Lower lobe of right lung (tissue), 2 donors: ENCODE data around the gene TMOD3. TPM values are rescaled to one million over a fixed set of nuclear protein-coding genes. Genes with fewer than 3 reads are reported as not detected.

ENCODE experiments used
- ATAC-seq, 2 donors: fragments of 200-7000 bp; cut with Tn5 transposase; one replicate each; pipeline ENCODE4 v1.9.1; 2020 to 2022; ENCODE audit warnings: mild to moderate bottlenecking in 2 of 2, moderate library complexity in 2 of 2
- DNase-seq: peaks from one replicate; pipeline ENCODE4 v3.0.0-alpha.2; 2020
- H3K27ac ChIP-seq: fragments of 200-600 bp; one replicate; pipeline ENCODE4 v1.8.0; 2022
- H3K27me3 ChIP-seq: fragments of 200-600 bp; one replicate; pipeline ENCODE4 v1.8.0; 2022; ENCODE audit warnings: low read depth
- H3K36me3 ChIP-seq: fragments of 200-600 bp; one replicate; pipeline ENCODE4 v1.8.0; 2022; ENCODE audit warnings: mild to moderate bottlenecking
- H3K4me1 ChIP-seq: fragments of 200-600 bp; one replicate; pipeline ENCODE4 v1.8.0; 2022
- H3K4me3 ChIP-seq: fragments of 200-600 bp; one replicate; pipeline ENCODE4 v1.8.0; 2022; ENCODE audit warnings: mild to moderate bottlenecking
- H3K9me3 ChIP-seq: fragments of 200-600 bp; one replicate; pipeline ENCODE4 v1.8.0; 2022
- CTCF ChIP-seq: fragments of 200-600 bp; IDR thresholded peaks from one replicate; pipeline ENCODE4 v1.8.0; 2022; ENCODE audit warnings: antibody characterized with exemption, mild to moderate bottlenecking
- intact Hi-C: fragments of 100-400 bp; cut with DNase I; formaldehyde crosslinking; loops from one replicate; pipeline ENCODE4 v1.11.0; 2022
- total RNA-seq: library from RNA; stranded (reverse); fragmentation: NEBNext Ultra II Directional; extraction: Animal tissue kit (Norgen Biotek cat#: 25700); gene quantifications from one replicate; pipeline ENCODE4 v1.2.1, GENCODE V29; 2021
- donor health status: DM: no; HTN: yes; CAD: no; lungs with severe emphysema.

Gene TMOD3
- total RNA-seq, 1 donor from 2014 or later = 73.7 TPM

DNA sequence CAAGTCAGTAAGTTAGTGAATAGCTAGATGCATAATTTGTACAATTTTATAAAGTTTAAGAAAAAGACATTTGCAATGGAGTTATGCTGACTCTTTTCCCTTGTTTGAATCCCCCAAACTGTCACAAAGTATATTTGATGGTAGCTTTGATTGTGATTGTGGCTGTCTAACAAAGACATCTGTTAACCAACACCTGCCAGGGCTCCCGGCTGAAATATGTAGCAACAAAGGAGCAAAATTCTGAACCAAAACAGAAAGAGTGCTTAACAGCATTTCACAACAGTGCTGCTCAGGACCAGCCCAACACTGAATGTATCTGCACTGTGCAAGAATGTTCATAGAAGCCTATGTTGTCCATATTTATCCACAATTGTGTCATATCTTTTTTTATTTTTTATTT is 102.7 kb downstream of the TMOD3 start:
- H3K4me3 ChIP-seq = no peak overlapping the region
- ATAC-seq = no peak

GRCh38 chr15:51935466-51936104 is 106.1 kb downstream of the TMOD3 start:
- Histone ChIP-seq H3K4me1 (no peaks in the 10 kb centered on the region), H3K4me3 (no peak overlapping the region), H3K9me3 (no peaks in the 10 kb centered on the region), H3K27me3 (no peaks in the 10 kb centered on the region), H3K36me3 (peaks cover 61% of the 10 kb centered on the region), H3K27ac (no peak overlapping the region)
- intact Hi-C loops = no loop called here
- DNase-seq (no peak), ATAC-seq (no peak)
- TF ChIP-seq CTCF = no peak

More for the DNA sequence above, 102.7 kb downstream of the TMOD3 start:
- Histone ChIP-seq H3K9me3 (no peaks in the 10 kb centered on the region), H3K36me3 (peaks cover 60% of the 10 kb centered on the region), H3K27ac (no peak overlapping the region), H3K4me1 (no peaks in the 10 kb centered on the region), H3K27me3 (no peaks in the 10 kb centered on the region)
- DNase-seq = no peak
- intact Hi-C loops = no loop called here
- TF ChIP-seq CTCF = no peak

DNA sequence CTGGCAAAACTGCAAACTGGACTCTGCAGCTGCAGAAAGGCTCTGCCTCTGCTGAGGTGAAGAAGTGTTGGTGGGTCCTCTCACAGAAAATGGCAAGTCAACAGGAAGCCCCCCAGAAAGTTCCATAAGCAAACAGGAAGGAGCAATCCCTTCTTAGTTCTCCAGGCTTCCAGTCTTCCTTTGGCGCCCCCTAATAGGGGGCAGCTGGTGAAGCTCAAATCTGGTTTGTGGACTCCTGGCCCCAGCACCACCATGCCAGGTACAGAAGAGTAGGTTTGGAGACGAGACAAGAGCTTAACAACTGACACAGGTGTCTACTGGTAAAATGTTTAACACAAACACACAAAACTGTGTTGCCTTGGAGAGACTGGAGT is 106.6 kb downstream of the TMOD3 start:
- H3K36me3 ChIP-seq = peaks cover 61% of the 10 kb centered on the region
- ATAC-seq = no peak

DNA sequence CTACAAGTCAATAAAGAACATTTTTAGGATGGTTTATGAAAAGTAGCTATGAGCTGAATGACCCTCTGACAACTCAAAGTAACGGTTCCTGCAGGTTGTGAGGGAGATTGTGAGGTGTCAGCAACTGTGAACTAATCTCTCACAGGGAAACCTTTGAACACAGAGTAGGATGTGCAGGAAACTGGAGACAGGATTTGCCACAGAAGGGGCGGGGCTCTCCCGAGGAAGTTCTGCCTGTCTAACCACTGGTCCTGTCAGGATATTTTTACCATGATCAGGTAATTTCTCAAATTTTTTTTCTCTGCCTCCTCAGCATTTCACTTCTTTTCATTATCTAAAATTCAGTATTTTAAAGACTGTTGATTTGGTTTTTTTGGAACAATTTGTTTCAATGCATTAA is 108.8 kb downstream of the TMOD3 start:
- Histone ChIP-seq H3K4me1 (no peaks in the 10 kb centered on the region), H3K27me3 (no peaks in the 10 kb centered on the region), H3K4me3 (no peak overlapping the region), H3K9me3 (no peaks in the 10 kb centered on the region), H3K36me3 (peaks cover 64% of the 10 kb centered on the region), H3K27ac (no peak overlapping the region)
- DNase-seq (no peak), ATAC-seq (no peak)
- intact Hi-C loops = no loop called here
- no peak for TF ChIP-seq CTCF

More for the DNA sequence above, 106.6 kb downstream of the TMOD3 start:
- Histone ChIP-seq H3K9me3 (no peaks in the 10 kb centered on the region), H3K27ac (no peak overlapping the region), H3K4me3 (no peak overlapping the region), H3K4me1 (no peaks in the 10 kb centered on the region), H3K27me3 (no peaks in the 10 kb centered on the region)
- DNase-seq = no peak
- intact Hi-C loops = no loop called here
- no peak for TF ChIP-seq CTCF

GRCh38 chr15:51939216-51939615 is 109.8 kb downstream of the TMOD3 start:
- intact Hi-C loops = no loop called here

More at GRCh38 chr15:51939216-51939615, 109.8 kb downstream of the TMOD3 start:
- Histone ChIP-seq H3K27ac (no peak overlapping the region), H3K9me3 (no peaks in the 10 kb centered on the region), H3K4me3 (no peak overlapping the region), H3K4me1 (no peaks in the 10 kb centered on the region), H3K36me3 (peaks cover 59% of the 10 kb centered on the region), H3K27me3 (no peaks in the 10 kb centered on the region)
- no peak for DNase-seq
- ATAC-seq = no peak
- no peak for TF ChIP-seq CTCF
